ENCODE measurements around the gene LBHD2.

Gene LBHD2

GRCh38 chr14:103131580-103131979 is 47.6 kb downstream of the LBHD2 start:
- Histone ChIP-seq H3K9me2 (replicated peaks; ENCODE audit: control insufficient read depth, low read length) (no peaks in the 10 kb centered on the region), H3F3A (ENCODE audit: control insufficient read depth, insufficient read depth) (no peaks in the 10 kb centered on the region), H3K27ac (ENCODE audit: low read depth, low read length) (no peak overlapping the region), H3K4me1 (ENCODE audit: control insufficient read depth, low read length) (peaks cover 10% of the 10 kb centered on the region), H3K79me2 (ENCODE audit: control insufficient read depth, low read length) (no peaks in the 10 kb centered on the region), H4K20me1 (ENCODE audit: control insufficient read depth, insufficient read depth, low read depth, low read length) (no peaks in the 10 kb centered on the region), H3K27me3 (ENCODE audit: control insufficient read depth, low read length) (no peaks in the 10 kb centered on the region), H3K4me2 (ENCODE audit: low read length) (no peak overlapping the region), H3K4me3 (ENCODE audit: low read length) (no peak overlapping the region), H3K9me3 (ENCODE audit: control insufficient read depth, insufficient read depth, low read length) (no peaks in the 10 kb centered on the region), H3K36me3 (ENCODE audit: control insufficient read depth, low read length) (peaks cover 6% of the 10 kb centered on the region)
- TF ChIP-seq EZH2phosphoT487 (IDR thresholded peaks at IDR 0.05; ENCODE audit: borderline replicate concordance, low read length): no peak
- TF ChIP-seq, protein P1, sequence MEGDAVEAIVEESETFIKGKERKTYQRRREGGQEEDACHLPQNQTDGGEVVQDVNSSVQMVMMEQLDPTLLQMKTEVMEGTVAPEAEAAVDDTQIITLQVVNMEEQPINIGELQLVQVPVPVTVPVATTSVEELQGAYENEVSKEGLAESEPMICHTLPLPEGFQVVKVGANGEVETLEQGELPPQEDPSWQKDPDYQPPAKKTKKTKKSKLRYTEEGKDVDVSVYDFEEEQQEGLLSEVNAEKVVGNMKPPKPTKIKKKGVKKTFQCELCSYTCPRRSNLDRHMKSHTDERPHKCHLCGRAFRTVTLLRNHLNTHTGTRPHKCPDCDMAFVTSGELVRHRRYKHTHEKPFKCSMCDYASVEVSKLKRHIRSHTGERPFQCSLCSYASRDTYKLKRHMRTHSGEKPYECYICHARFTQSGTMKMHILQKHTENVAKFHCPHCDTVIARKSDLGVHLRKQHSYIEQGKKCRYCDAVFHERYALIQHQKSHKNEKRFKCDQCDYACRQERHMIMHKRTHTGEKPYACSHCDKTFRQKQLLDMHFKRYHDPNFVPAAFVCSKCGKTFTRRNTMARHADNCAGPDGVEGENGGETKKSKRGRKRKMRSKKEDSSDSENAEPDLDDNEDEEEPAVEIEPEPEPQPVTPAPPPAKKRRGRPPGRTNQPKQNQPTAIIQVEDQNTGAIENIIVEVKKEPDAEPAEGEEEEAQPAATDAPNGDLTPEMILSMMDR (IDR thresholded peaks at IDR 0.05; ENCODE audit: low read depth, low read length, poor library complexity, severe bottlenecking): no peak

- H3K27me3 ChIP-seq (ENCODE audit: control insufficient read depth, low read length): no peaks in the 10 kb centered on the region
- TF ChIP-seq, protein P1 (IDR thresholded peaks at IDR 0.05; ENCODE audit: low read depth, low read length, poor library complexity, severe bottlenecking): no peak
- TF ChIP-seq EZH2phosphoT487 (IDR thresholded peaks at IDR 0.05; ENCODE audit: borderline replicate concordance, low read length): no peak
- no peak overlapping the region for H3K4me2 ChIP-seq (ENCODE audit: low read length)
- peaks cover 6% of the 10 kb centered on the region for H3K36me3 ChIP-seq (ENCODE audit: control insufficient read depth, low read length)
- no peaks in the 10 kb centered on the region for H4K20me1 ChIP-seq (ENCODE audit: control insufficient read depth, insufficient read depth, low read depth, low read length)
- no peaks in the 10 kb centered on the region for H3K79me2 ChIP-seq (ENCODE audit: control insufficient read depth, low read length)
- H3K9me2 ChIP-seq (replicated peaks; ENCODE audit: control insufficient read depth, low read length): no peaks in the 10 kb centered on the region
- no peaks in the 10 kb centered on the region for H3F3A ChIP-seq (ENCODE audit: control insufficient read depth, insufficient read depth)
- no peaks in the 10 kb centered on the region for H3K9me3 ChIP-seq (ENCODE audit: control insufficient read depth, insufficient read depth, low read length)
- H3K4me3 ChIP-seq (ENCODE audit: low read length): no peak overlapping the region
- H3K27ac ChIP-seq (ENCODE audit: low read depth, low read length): no peak overlapping the region
- H3K4me1 ChIP-seq (ENCODE audit: control insufficient read depth, low read length): peaks cover 10% of the 10 kb centered on the region
Observed at GRCh38 chr14:103132381-103133209, 48.6 kb downstream of the LBHD2 start.

DNA sequence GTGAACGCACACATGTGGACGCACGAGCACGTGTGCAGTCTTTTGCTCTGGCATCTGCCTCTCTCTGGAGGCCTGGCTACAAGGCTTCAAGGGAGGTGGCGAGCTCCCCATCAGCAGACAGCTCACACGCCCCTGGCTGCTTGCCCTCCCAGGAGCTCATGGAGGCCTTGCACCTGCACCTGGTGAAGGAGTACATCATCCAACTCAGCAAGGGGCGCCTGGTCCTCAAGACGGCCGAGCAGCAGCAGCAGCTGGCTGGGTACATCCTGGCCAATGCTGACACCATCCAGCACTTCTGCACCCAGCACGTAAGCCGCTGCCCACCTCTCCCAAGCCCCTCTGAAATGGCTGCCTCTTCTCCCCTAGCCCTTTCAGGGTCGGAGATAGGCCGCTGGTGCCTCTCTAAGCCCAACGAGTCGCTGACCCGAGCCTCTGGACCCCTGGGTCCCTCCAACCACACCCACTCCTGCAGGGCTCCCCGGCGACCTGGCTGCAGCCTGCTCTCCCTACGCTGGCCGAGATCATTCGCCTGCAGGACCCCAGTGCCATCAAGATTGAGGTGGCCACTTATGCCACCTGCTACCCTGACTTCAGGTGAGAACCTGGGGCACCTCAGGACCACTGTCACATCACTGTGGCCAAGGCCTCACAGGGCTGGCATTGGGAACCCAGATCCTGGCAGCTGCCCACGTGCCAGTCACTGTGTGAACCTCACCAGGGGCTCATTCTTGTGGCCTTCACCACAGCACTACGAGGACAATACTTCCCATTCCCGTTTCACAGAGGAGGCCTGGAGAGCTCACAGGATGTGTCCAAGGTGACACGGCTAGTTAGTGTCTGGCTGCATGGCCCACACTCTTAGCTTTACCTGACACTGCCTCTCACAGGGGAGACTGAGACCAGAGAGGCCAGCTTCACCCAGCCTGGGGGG is 49.5 kb downstream of the LBHD2 start:
- no peaks in the 10 kb centered on the region for H3K27me3 ChIP-seq (ENCODE audit: control insufficient read depth, low read length)
- H3K9me2 ChIP-seq (replicated peaks; ENCODE audit: control insufficient read depth, low read length): no peaks in the 10 kb centered on the region
- no peak overlapping the region for H3K4me3 ChIP-seq (ENCODE audit: low read length)
- H4K20me1 ChIP-seq (ENCODE audit: control insufficient read depth, insufficient read depth, low read depth, low read length): no peaks in the 10 kb centered on the region
- peaks cover 10% of the 10 kb centered on the region for H3K4me1 ChIP-seq (ENCODE audit: control insufficient read depth, low read length)
- TF ChIP-seq, protein P1 (IDR thresholded peaks at IDR 0.05; ENCODE audit: low read depth, low read length, poor library complexity, severe bottlenecking): no peak
- TF ChIP-seq EZH2phosphoT487 (IDR thresholded peaks at IDR 0.05; ENCODE audit: borderline replicate concordance, low read length): no peak
- no peak overlapping the region for H3K4me2 ChIP-seq (ENCODE audit: low read length)
- H3K79me2 ChIP-seq (ENCODE audit: control insufficient read depth, low read length): no peaks in the 10 kb centered on the region
- no peaks in the 10 kb centered on the region for H3K9me3 ChIP-seq (ENCODE audit: control insufficient read depth, insufficient read depth, low read length)
- no peak overlapping the region for H3K27ac ChIP-seq (ENCODE audit: low read depth, low read length)
- H3K36me3 ChIP-seq (ENCODE audit: control insufficient read depth, low read length): peaks cover 6% of the 10 kb centered on the region
- H3F3A ChIP-seq (ENCODE audit: control insufficient read depth, insufficient read depth): no peaks in the 10 kb centered on the region

Measured in DOHH2 (cell line).